GM12865 (cell line): Measurements from ENCODE around the gene GNAI3.
A peak's percentile ranks its signal among the peaks of the same experiment; 100 is the strongest.

Experiments
- DNase-seq: peaks from one replicate; pipeline ENCODE4 v3.0.0; 2010; ENCODE audit warnings: low read depth
- H3K4me3 ChIP-seq: 2 replicates; pipeline ENCODE4 v1.5.1; 2011; ENCODE audit warnings: mild to moderate bottlenecking, low read depth, low read length, control low read depth
- TF ChIP-seq, protein P1 (sequence below): IDR thresholded peaks from 2 replicates; pipeline ENCODE4 v1.5.1; 2011; ENCODE audit warnings: low read length, control low read depth, low read depth, inconsistent platforms; ENCODE audit not compliant: insufficient read depth; ENCODE audit errors: missing control alignments

The GNAI3 gene

DNA sequence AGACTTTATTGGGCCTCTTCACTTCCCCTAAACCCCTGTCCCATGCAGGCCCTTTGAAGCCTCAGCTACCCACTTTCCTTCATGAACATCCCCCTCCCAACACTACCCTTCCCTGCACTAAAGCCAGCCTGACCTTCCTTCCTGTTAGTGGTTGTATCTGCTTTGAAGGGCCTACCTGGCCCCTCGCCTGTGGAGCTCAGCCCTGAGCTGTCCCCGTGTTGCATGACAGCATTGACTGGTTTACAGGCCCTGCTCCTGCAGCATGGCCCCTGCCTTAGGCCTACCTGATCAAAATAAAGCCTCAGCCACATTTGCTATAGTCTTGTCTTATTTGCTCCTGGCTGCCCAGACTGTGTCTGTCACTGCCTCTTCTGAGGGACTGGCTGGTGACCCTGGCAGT is 113.0 kb downstream of the GNAI3 start:
- no peak overlapping the region for H3K4me3 ChIP-seq
- TF ChIP-seq, protein P1, sequence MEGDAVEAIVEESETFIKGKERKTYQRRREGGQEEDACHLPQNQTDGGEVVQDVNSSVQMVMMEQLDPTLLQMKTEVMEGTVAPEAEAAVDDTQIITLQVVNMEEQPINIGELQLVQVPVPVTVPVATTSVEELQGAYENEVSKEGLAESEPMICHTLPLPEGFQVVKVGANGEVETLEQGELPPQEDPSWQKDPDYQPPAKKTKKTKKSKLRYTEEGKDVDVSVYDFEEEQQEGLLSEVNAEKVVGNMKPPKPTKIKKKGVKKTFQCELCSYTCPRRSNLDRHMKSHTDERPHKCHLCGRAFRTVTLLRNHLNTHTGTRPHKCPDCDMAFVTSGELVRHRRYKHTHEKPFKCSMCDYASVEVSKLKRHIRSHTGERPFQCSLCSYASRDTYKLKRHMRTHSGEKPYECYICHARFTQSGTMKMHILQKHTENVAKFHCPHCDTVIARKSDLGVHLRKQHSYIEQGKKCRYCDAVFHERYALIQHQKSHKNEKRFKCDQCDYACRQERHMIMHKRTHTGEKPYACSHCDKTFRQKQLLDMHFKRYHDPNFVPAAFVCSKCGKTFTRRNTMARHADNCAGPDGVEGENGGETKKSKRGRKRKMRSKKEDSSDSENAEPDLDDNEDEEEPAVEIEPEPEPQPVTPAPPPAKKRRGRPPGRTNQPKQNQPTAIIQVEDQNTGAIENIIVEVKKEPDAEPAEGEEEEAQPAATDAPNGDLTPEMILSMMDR = no peak
- no peak for DNase-seq

GRCh38 chr1:109664671-109665070 is 116.3 kb downstream of the GNAI3 start:
- H3K4me3 ChIP-seq = no peak overlapping the region
- DNase-seq = no peak
- TF ChIP-seq, protein P1 = no peak

- H3K4me3 ChIP-seq = no peak within 1 kb of the TSS
- TF ChIP-seq, protein P1 = no peak
- DNase-seq = peak; percentile 43
Observed at GRCh38 chr1:109667452-109668122, 119.2 kb downstream of the GNAI3 start, which contains the start of gene GSTM2. TSS of gene GSTM2 (plus strand) at chr1:109668057. CDS start at chr1:109668116, 59 bp downstream.
